Measurements from ENCODE around the gene IRAK1.
A peak's percentile ranks its signal among the peaks of the same experiment; 100 is the strongest.

IRAK1 gene

GRCh38 chrX:154019633-154020528 lies at the start of gene IRAK1:
Gene IRAK1, minus strand, starts transcription at chrX:154019902. Its CDS starts 90 bp downstream, at chrX:154019812.
- intact Hi-C loops (cut with DNase I), result loop anchor here (10.0 kb wide), 1 partner anchor 75 kb away; the partner anchor contains the start of gene MECP2

GRCh38 chrX:154068560-154068959 lies 48.9 kb upstream of the IRAK1 start:
- intact Hi-C loops (cut with DNase I), result no loop called here
- DNase-seq, result no peak

More at GRCh38 chrX:154019633-154020528, at the start of gene IRAK1:
- DNase-seq, result peak in 38 of 42 donors; percentile 24 to 78 (median 58)

DNA sequence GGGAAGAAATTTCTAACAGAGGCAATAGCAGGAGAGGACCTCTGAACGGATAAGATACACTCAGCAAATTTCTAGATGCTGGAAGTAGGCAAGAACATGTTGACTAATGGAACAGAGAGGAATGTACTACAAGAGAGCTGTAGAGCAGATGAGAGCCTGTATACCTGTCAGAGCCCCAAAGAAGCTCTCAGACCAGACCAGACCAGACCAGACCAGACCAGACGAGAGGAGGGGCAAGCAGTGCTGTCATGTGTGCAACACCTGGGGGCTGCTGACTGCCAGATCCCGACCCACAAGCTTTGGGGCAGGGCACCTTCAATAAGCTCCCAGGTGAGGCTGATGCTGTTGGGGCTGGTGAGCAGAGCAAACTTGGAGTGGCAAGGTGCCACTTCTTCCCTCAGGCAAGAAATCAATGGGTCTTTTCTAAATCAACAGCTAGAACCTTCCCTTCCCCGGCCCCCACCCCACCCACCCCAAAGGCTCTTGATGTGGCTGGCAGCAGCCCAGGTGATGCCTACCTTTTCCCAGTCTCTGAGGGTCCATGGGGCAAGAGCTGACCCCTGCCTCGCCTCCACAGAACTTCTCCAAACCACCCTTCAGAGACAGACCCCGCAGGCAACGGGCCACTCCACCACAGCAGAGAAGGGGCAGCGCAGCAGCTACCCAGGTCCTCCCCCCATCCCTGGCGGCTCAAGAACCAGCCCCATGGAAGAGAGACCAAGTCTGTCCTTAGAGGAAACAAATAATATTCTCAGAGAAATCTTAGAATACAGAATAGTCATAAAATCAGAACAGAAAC lies 45.1 kb upstream of the IRAK1 start:
- no peak for DNase-seq
- intact Hi-C loops (cut with DNase I), result no loop called here

- no peak for DNase-seq
- intact Hi-C loops (cut with DNase I), result no loop called here
Observed at GRCh38 chrX:154063234-154063633, 43.5 kb upstream of the IRAK1 start.

- intact Hi-C loops (cut with DNase I), result no loop called here
- no peak for DNase-seq
Observed at GRCh38 chrX:154061801-154062200, 42.1 kb upstream of the IRAK1 start.

GRCh38 chrX:154059729-154060245 lies 40.1 kb upstream of the IRAK1 start:
- DNase-seq, result no peak
- intact Hi-C loops (cut with DNase I), result no loop called here

- intact Hi-C loops (cut with DNase I), result no loop called here
- DNase-seq, result no peak
Observed at GRCh38 chrX:154059231-154059630, 39.5 kb upstream of the IRAK1 start.

DNA sequence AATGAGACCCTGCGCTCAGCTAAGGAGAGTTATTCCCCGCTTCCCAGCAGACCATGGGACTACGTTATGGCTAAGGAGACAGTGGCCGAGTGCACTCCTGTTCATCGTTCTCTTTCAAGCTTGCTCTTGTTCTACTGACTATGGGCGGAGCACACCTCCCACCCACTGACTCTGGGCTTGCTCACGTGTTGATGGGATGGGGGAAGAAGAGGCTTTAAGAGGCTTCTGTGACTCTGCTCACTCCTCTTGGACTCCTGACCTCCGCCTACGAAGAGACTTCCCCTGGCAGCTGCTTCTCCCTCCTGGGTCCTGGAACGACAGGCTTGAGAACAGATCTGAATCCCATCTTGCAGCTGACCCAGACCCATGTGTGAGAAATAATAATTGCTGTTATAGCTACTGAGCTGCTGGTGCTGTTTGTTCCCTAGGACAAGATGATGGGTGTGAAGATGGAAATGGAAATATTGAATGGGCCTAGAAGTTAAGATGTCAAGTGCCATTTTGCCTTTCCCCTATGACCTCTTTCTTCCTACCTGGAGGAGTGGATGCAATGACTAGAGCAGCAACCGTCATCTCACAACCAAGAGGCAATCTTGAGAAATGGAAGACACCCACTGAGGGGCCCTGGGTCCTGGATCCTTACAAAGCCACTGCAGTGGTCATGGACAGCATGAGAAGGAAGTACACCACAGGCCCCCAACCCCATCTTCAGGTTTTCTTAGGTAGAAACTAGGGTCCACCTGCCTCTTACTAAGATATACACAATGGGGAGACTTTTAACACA lies 38.7 kb upstream of the IRAK1 start:
- no peak for DNase-seq
- intact Hi-C loops (cut with DNase I), result no loop called here

- intact Hi-C loops (cut with DNase I), result no loop called here
- DNase-seq, result no peak
Observed at GRCh38 chrX:154057791-154058190, 38.1 kb upstream of the IRAK1 start.

DNA sequence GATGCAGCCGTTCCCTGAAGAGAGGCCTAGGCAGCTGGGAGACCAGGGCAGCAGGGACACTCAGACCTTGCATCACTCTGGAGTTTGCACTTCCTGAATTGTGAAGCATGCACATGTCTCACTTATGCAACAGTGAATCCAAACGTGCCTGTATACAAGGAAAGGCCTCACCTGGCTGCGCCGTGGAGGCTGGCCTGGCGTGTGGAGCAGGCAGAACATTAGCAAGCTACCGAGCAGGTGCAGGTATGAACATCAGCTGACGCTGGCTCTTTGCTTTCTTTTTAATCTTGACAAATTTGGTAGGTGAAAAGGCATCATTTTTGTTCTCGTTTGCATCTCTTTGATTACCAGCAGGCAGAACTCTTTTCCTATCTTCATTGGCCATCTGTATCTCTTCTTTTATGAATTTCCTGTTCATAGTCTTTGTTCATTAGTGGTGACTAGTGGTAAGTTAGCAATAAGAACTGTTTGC lies 37.1 kb upstream of the IRAK1 start:
- DNase-seq, result no peak
- intact Hi-C loops (cut with DNase I), result no loop called here

- DNase-seq, result peak; percentile 27 to 88 (median 72)
- intact Hi-C loops (cut with DNase I), result no loop called here
Observed at GRCh38 chrX:154051201-154051810, 31.6 kb upstream of the IRAK1 start.

GRCh38 chrX:154050113-154050495 lies 30.4 kb upstream of the IRAK1 start:
- intact Hi-C loops (cut with DNase I), result no loop called here
- DNase-seq, result no peak

- intact Hi-C loops (cut with DNase I), result no loop called here
- DNase-seq, result no peak
Observed at GRCh38 chrX:154049209-154050112, 29.8 kb upstream of the IRAK1 start.

DNA sequence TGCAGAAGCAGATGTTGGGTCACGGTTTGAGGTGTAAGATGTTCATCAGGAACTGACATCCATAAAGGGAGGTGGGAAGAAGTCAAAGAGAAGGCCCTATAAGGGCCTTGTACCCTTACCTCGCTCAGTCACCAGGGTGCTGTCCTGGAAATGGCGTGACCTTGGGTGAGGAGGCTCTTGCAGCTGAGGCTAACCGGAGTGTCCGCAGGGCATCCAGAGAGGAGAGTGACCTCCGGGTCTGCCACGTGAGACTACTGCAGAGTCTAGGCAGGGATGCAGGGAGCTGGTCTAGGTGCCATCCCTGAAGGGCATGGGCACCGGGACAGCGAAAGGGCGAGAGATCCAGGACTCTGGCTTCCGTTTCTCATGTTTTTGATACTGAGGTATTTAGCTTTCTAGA lies 28.7 kb upstream of the IRAK1 start:
- no peak for DNase-seq
- intact Hi-C loops (cut with DNase I), result no loop called here

- intact Hi-C loops (cut with DNase I), result no loop called here
- DNase-seq, result no peak
Observed at GRCh38 chrX:154046940-154047610, 27.4 kb upstream of the IRAK1 start.

DNA sequence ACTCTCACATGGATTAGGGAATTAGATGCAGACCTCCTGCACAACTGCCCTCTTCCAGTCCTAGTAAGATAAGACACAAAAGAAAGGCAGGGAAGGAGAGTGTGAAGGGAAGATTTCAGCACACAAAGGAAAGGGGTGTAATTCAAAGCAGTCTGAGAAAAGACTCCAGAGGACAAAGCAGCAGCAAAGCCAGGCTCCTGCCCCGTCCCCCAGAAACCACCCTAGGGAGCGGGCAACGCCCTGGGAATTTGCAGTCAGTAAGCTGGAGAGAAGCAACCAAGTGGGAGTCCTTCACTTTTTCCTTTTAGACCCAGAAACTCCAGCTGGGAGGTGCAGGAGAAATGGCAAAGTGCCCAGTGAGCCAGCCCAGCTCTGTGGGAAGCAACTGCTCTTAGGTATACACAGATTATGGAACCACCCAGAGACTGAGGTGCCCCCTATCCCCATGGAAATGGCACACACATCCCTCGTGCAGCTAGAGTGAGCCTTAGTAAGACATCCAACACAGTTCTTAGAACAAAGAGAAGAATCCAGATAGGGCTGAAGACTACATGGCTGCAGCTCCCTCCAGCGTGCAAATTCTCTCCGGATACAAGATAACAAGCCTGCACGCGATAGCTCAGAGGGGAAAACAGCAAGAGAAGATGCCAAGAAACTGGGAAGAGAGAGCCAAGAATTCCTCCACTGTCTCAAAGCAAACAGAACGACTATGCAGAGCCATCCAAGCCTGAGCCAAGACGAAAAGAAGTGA lies 26.5 kb upstream of the IRAK1 start:
- DNase-seq, result peak in 6 of 42 donors; percentile 3 to 49 (median 25)
- intact Hi-C loops (cut with DNase I), result no loop called here

Data from head of caudate nucleus (tissue), 42 donors.